ENCODE results near the gene TSPAN2.

TSPAN2 gene

GRCh38 chr1:115073298-115074087 lies 15.8 kb downstream of the TSPAN2 start:
- no peak for DNase-seq

DNA sequence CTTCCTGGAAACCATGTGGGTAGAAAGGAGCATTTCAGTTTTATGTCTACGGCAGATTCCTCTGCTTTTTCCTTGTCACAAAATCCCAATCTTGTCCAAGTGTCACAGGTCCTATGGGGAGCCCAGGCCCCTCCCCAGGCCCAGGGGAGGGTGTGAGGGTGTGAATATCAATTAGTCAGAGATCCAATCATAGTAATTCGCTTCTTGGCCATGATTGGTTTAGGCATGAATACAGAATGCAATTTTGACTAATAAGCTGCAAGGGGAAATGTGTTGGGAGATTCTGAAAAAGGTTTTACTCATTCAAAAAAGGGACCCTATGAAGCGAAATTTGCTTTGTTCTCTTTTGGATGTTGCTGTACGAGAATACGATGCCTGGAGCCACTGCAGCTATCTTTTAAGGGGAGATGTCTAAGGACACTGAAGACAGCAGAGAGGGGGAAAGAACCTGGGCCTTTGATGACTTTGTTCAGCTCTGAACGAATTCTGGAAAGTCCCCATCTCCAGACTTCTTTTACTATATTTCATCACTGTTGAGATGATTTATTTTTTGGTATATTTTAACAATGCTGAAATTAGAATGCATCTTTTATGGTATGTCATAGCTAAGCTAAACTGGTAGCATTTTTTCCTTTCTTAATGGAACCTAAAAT lies 18.2 kb downstream of the TSPAN2 start:
- no peak for DNase-seq

GRCh38 chr1:115069659-115070308 lies 19.5 kb downstream of the TSPAN2 start:
- no peak for DNase-seq

- DNase-seq: no peak
Observed at GRCh38 chr1:115068826-115069585, 20.3 kb downstream of the TSPAN2 start.

GRCh38 chr1:115067161-115067859 lies 22.0 kb downstream of the TSPAN2 start:
- no peak for DNase-seq

- DNase-seq: no peak
Observed at GRCh38 chr1:115065021-115065420, 24.3 kb downstream of the TSPAN2 start.

DNA sequence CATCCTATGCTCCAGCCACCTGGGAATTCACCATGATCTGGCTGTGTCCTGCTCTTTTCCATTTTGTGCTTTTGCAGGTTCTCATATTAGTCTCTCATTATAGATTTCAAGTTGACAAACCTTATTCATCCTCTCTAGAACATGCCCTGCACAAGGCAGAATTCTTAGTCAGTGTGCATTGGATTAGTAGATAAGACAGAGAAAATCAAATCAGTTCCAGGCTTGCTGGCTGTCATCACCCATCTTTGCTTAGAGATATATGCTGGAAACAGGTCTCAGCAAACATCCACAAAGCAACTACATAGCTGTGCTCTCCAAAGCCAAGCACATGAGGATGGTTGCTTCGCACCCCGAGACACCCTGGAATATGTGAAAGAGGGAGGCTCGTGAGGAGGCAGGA lies 24.8 kb downstream of the TSPAN2 start:
- no peak for DNase-seq

GRCh38 chr1:115063228-115063901 lies 25.9 kb downstream of the TSPAN2 start:
- DNase-seq: no peak

DNA sequence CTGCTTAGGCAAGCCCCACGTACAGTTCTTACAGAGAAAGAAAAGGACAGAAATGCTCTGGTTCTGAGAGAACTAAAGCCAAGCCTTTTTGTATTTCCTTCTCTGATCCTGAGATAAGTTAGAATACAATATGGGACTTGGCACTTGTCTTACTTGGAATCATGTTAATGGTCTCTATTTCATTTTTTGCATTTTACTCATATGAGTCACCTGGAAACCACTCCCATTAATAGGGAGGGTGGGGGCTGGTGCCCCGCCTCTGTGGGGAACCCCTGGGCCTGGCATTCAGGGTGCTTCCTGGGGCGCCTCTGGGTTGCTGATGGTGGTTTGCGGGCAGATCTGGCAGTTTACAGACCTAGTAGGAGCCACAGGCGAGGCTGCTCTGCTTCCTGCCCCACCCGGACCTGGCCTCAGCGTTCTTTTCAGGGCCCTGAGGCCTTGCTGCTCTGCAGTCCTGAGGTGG lies 26.7 kb downstream of the TSPAN2 start:
- peak; percentile 4 for DNase-seq

- DNase-seq: no peak
Observed at GRCh38 chr1:115060501-115060900, 28.8 kb downstream of the TSPAN2 start.

DNA sequence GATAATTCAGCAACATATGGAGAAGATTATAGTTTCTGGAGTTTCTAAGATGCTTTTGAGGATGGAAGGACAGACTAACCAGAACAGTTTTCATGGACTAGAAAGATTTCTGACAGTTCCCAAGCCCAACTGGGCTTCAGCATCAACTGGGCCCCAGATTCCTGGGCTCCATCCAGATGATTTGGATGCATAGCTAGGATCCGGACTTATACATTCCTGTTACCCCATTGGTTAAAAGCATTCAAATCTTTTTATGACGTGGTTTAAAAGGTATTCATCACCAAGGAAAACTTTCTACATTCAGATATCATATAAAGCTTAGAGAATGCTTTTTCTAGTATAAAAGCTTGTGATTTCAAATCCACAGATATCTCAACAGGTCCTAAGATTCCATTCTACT lies 30.0 kb downstream of the TSPAN2 start:
- DNase-seq: no peak

DNA sequence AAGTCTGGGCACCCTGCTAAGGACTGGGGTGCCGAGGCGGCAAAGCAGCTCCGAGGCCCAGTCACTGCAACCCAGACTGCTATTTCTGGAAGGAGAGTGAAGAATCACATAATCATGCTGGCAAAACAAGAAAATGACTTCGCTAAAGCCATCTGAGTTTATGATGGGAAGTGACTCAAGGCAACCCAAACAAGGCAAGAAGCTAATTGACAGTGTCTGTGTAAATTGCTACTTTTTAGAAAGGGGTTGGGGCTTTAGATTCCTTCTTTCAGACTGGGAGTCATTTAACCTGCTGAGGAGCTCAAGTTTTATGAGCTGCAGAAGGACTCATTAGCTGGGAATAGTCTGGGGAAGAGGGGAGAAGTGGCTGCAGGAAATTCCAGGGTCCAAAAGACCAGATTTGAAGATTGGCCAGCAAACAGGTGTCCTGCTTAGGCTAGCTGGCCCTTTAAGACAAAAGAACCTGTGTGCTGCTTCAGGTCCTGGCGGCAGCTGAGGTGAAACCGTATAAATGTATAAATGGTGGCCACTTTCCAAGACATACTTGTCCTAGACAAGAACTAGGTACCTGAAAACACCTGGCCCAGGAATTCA lies 31.5 kb downstream of the TSPAN2 start:
- no peak for DNase-seq

GRCh38 chr1:115056395-115056798 lies 32.9 kb downstream of the TSPAN2 start:
- DNase-seq: peak; percentile 44

- peak; percentile 56 for DNase-seq
Observed at GRCh38 chr1:115052454-115053083, 36.7 kb downstream of the TSPAN2 start.

DNA sequence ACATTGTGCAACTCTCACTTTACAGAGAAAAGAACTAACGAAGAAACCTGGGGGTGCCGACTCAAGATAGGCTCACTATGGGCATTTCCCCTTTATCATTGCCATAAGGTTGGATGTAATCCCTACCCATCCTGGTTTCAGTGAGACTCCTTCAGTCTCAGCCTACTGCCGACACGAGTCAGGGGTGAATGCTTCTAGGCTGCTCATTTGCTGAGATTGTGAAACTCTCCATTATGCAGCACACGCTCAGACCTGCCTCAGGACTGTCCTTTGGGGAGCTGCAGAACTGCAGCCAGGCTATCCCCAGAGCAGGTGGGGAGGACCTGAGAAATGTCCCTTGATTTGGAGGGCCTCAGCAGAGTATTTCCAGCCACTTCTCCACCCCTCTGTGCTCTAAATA lies 37.5 kb downstream of the TSPAN2 start:
- no peak for DNase-seq

DNA sequence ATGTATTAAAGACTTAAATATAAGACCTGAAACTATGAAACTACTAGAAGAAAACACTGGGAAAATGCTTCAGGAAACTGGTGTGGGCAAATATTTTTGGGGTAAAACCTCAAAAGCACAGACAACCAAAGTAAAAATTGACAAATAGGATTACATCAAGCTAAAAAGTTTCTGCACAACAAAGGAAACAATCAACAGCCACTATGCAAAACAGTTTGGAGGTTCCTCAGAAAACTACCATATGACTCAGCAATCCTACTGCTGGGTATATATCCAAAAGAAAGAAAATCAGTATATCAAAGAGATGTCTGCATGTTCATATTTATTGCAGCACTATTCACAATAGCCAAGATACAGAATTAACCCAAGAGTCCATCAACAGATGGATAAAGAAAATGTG lies 42.6 kb downstream of the TSPAN2 start:
- no peak for DNase-seq

- no peak for DNase-seq
Observed at GRCh38 chr1:115041654-115042053, 47.6 kb downstream of the TSPAN2 start.

DNA sequence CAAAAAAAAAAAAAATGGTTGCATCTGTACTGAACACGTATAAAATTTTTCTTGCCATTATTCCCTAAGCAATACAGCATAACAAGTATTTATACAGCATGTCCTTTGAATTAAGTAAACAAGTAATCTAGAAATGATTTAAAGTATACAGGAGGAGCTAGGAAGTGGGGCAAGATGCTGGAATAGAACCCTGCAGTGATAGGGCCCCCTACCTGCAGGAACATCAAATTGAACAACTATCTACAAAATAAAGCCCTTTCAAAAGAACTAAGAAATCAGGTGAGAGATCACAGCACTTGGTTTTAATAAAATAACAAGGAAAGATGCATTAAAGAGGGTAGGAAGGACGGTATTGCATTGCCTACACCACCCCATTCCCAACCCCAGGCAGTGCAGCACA lies 48.8 kb downstream of the TSPAN2 start:
- DNase-seq: no peak

GRCh38 chr1:115036814-115037507 lies 52.3 kb downstream of the TSPAN2 start:
- no peak for DNase-seq

GRCh38 chr1:115035652-115036051 lies 53.7 kb downstream of the TSPAN2 start:
- no peak for DNase-seq
